AG10803 (cell line): ENCODE results near the gene RASSF9.

Experiments used
- DNase-seq: peaks from one replicate; pipeline ENCODE4 v3.0.0; 2010; ENCODE audit warnings: low read depth
- H3K4me3 ChIP-seq: 2 replicates; pipeline ENCODE4 v1.5.1; 2011; ENCODE audit warnings: mild to moderate bottlenecking, low read length, control low read depth
- CTCF ChIP-seq: conservative IDR thresholded peaks from 2 replicates; pipeline ENCODE4 v1.5.1; 2011; ENCODE audit warnings: mild to moderate bottlenecking, low read length, control low read depth, inconsistent platforms

The RASSF9 gene

GRCh38 chr12:85821206-85821605, 15.0 kb downstream of the RASSF9 start:
- no peak for TF ChIP-seq CTCF
- H3K4me3 ChIP-seq = no peak overlapping the region
- no peak for DNase-seq

GRCh38 chr12:85820101-85820500, 16.1 kb downstream of the RASSF9 start:
- peak; percentile 43 for DNase-seq
- no peak overlapping the region for H3K4me3 ChIP-seq
- TF ChIP-seq CTCF = no peak

- TF ChIP-seq CTCF = no peak
- DNase-seq = no peak
- H3K4me3 ChIP-seq = no peak overlapping the region
These were observed 21.5 kb downstream of the RASSF9 start for GRCh38 chr12:85814741-85815140.

GRCh38 chr12:85814071-85814470, 22.1 kb downstream of the RASSF9 start:
- no peak for DNase-seq
- H3K4me3 ChIP-seq = no peak overlapping the region
- TF ChIP-seq CTCF = no peak

DNA sequence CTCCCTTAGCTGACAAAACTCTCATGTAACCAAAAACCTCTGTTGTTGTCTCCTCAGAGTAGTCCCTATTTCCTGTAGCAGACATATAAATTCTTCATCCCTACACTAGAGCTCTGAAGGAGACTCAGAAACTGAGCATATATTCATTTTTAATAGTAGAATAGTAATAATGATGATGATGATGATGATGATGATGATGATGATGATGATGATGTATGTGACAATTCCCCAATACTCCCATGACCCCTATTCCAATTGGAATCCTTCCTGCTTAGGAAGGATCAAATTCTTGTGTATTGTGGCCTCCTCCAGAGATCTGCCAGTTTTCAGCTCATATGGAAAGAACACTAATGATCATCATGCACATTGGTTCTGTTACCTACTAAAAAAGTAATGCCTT, 26.7 kb downstream of the RASSF9 start:
- H3K4me3 ChIP-seq = no peak overlapping the region
- no peak for DNase-seq
- no peak for TF ChIP-seq CTCF

- DNase-seq = no peak
- H3K4me3 ChIP-seq = no peak overlapping the region
- no peak for TF ChIP-seq CTCF
These were observed 28.5 kb downstream of the RASSF9 start for GRCh38 chr12:85807730-85808129.

DNA sequence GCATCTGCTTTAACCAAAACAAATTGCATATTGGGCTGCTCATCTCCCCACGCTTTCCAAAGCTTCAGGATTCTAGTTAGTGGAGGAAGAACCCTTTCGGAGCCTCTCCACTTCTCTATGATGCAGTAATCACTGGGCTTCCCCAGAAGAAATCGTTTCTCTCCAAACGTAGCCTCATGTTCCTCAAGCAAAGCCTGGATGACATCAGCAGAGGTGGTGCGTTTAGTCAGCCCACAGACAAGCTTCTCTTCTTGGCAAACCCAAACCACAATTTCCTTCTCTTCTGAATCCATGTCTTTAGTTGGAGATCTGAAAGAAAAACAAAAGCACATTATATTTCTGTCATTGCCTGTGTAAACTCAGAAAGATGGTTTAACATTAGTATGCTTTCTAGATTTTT, 30.6 kb downstream of the RASSF9 start:
- DNase-seq = peak; percentile 69
- TF ChIP-seq CTCF = no peak

More for the DNA sequence above, 30.6 kb downstream of the RASSF9 start:
- peak overlapping the region; percentile 14 for H3K4me3 ChIP-seq
